ENCODE results near the gene NIN. TPM values are rescaled to one million over a fixed set of nuclear protein-coding genes. Genes with fewer than 3 reads are reported as not detected.

Gene NIN
- total RNA-seq, 4 donors from 2014 or later, result 30.2 to 43.1 (median 38.6) TPM

DNA sequence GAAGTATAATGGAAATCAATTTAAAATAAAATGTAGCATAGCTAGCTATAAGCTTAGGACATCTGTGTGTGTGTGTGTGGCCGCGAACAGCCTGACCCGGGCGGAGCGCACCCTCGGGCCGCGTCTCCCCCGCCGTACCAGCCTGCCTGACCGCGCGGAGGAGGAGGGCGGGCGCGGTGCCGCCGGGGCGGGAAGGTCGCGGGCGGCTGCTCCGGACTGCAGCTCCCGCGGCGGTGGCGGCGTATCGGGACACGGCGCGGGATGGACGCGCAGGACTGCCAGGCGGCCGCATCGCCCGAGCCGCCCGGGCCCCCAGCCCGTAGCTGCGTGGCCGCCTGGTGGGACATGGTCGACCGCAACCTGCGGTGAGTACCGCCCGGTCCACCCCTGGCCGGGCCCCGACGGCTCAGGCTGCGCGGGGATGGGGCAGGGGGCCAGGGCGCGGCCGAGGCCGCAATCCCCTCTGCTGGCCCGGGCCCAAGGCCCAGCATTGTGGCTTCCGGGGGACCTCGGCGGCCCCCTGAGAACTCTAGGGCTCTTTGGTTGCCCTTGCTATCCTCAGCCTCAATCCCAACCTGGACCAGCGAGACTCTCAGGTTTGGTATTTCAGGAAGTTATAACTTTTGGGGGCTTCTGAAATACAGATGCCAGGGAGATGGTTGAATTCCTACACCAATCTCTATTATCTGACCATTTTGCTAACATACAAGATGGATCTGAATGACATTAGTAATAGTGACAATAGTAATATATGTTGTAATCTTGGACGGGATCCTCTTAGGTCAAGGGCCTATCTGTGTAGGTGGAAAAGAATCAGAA is 41.2 kb upstream of the NIN start, which contains the start of gene ABHD12B:
Gene ABHD12B, plus strand, starts transcription at position 140 of the 819 bp plus-strand sequence. Its CDS starts 122 bp downstream, at position 262.
- WGBS, 2 donors (ENCODE audit: low coverage in 1 of 2), result 33 to 86% methylated on average over 1 to 3 of the region's 63 CpGs
- no peak for ATAC-seq

DNA sequence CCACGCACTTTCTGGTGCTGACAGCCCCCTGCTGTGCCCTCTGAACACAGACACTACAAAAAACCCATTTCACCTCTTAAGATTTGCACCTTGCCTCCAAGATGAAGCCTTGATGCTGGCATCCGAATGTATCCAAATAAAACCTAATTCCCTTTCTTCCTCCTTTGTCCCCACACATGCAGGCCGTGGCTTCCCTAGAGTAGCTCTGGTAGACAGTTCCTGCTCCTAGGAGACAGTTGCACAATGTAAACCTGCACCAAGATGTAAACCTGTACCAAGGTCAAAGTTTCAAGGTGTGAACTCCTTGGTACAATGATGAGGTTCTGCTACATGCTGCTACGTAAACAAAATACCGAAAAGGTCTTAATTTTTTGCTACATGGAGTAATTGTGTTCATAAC is 40.3 kb upstream of the NIN start:
- 90 to 91% methylated on average over 4 of the region's 5 CpGs for WGBS, 2 donors (ENCODE audit: low coverage in 1 of 2)
- Histone ChIP-seq H3K27ac (no peak overlapping the region), H3K4me1 (peaks cover 0 to 10% (median 0%) of the 10 kb centered on the region in 3 donors), H3K36me3 (no peaks in the 10 kb centered on the region), H3K4me3 (no peak overlapping the region), H3K9me3 (no peaks in the 10 kb centered on the region), H3K27me3 (peaks cover 52% of the 10 kb centered on the region)
- ATAC-seq, result no peak
- TF ChIP-seq POLR2AphosphoS5 (IDR thresholded peaks at IDR 0.05) (no peak), POLR2A (IDR thresholded peaks at IDR 0.05) (no peak), EP300 (IDR thresholded peaks at IDR 0.05) (no peak)
- TF ChIP-seq, protein P1, sequence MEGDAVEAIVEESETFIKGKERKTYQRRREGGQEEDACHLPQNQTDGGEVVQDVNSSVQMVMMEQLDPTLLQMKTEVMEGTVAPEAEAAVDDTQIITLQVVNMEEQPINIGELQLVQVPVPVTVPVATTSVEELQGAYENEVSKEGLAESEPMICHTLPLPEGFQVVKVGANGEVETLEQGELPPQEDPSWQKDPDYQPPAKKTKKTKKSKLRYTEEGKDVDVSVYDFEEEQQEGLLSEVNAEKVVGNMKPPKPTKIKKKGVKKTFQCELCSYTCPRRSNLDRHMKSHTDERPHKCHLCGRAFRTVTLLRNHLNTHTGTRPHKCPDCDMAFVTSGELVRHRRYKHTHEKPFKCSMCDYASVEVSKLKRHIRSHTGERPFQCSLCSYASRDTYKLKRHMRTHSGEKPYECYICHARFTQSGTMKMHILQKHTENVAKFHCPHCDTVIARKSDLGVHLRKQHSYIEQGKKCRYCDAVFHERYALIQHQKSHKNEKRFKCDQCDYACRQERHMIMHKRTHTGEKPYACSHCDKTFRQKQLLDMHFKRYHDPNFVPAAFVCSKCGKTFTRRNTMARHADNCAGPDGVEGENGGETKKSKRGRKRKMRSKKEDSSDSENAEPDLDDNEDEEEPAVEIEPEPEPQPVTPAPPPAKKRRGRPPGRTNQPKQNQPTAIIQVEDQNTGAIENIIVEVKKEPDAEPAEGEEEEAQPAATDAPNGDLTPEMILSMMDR (IDR thresholded peaks at IDR 0.05), result no peak

More for the DNA sequence above, 41.2 kb upstream of the NIN start, which contains the start of gene ABHD12B:
- TF ChIP-seq POLR2A (IDR thresholded peaks at IDR 0.05), result no peak
- TF ChIP-seq, protein P1 (IDR thresholded peaks at IDR 0.05), result no peak
- no peak for TF ChIP-seq EP300 (IDR thresholded peaks at IDR 0.05)
- no peak for TF ChIP-seq POLR2AphosphoS5 (IDR thresholded peaks at IDR 0.05)
- H3K9me3 ChIP-seq, result no peaks in the 10 kb centered on the region
- H3K4me1 ChIP-seq, result peaks cover 0 to 10% (median 0%) of the 10 kb centered on the region in 3 donors
- H3K4me3 ChIP-seq, result peak within 1 kb of the TSS in 1 of 2 donors; percentile 35
- peaks cover 56% of the 10 kb centered on the region for H3K27me3 ChIP-seq
- H3K36me3 ChIP-seq, result no peaks in the 10 kb centered on the region
- H3K27ac ChIP-seq, result no peak within 1 kb of the TSS

DNA sequence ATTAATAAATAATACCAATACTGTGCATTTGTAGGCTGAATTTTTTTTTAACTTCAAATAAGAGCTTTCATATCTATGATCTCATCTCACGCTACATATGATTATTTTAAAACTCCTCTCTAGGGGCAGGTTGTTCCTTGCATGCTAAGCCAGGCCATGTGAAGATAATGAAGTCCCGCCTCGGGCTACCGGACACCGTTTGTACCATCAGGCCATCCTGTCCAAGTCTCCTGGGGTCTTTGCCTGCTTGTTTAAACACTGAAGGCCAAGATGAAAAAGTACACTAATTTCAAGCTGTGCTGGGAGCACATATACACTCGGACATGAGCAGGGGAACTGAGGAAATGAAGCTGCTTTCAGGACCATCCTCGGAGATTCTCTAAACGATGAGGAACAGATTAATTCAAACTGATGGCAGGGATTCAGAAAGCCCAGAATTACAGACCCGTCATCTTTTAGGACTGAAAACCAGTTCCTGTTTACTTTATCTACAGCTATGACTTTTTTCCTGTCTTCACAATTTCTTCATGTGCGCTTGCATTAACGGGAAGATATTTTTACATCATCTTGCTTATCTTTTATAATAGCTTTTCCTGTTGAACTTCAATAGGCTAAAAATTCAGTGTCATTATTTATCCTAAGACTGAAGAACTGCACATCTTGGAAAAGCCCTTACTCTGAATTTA is 34.6 kb upstream of the NIN start:
- no peak for ATAC-seq
- Histone ChIP-seq H3K27me3 (peaks cover 15% of the 10 kb centered on the region), H3K4me3 (no peak overlapping the region), H3K9me3 (no peaks in the 10 kb centered on the region), H3K27ac (no peak overlapping the region), H3K36me3 (no peaks in the 10 kb centered on the region), H3K4me1 (no peaks in the 10 kb centered on the region)
- whole genome bisulfite sequencing, 2 donors (ENCODE audit: low coverage in 1 of 2), result 36 to 83% methylated on average over 1 to 7 of the region's 11 CpGs
- no peak for TF ChIP-seq EP300 (IDR thresholded peaks at IDR 0.05)
- no peak for TF ChIP-seq POLR2A (IDR thresholded peaks at IDR 0.05)
- TF ChIP-seq, protein P1 (IDR thresholded peaks at IDR 0.05), result no peak
- TF ChIP-seq POLR2AphosphoS5 (IDR thresholded peaks at IDR 0.05), result no peak

DNA sequence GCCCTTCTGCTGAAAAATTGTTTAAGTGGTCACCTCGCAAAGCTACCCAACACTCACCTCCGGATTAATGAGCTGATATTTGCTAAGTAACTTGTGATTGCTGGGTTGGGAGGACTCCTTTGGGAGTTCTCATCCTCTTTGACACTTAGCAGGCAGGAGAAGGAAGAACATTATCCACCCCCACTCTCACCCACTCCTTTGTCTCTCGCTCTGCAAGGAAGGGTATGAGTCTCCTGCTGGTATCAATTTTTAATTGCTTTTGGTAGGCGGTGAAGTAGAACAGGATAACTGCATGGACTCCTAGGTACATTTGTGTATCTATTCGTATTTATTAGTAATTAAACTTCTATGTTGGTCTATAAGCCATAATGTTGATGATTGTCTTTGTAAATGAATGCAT is 34.0 kb upstream of the NIN start:
- Histone ChIP-seq H3K27ac (no peak overlapping the region), H3K4me3 (no peak overlapping the region), H3K4me1 (peaks cover 0 to 5% (median 0%) of the 10 kb centered on the region in 3 donors), H3K9me3 (no peaks in the 10 kb centered on the region), H3K36me3 (no peaks in the 10 kb centered on the region), H3K27me3 (peaks cover 10% of the 10 kb centered on the region)
- ATAC-seq, result no peak
- WGBS, 2 donors (ENCODE audit: low coverage in 1 of 2), result 92 to 93% methylated on average over 3 to 5 of the region's 5 CpGs
- TF ChIP-seq, protein P1 (IDR thresholded peaks at IDR 0.05), result no peak
- TF ChIP-seq POLR2AphosphoS5 (IDR thresholded peaks at IDR 0.05) (no peak), POLR2A (IDR thresholded peaks at IDR 0.05) (no peak), EP300 (IDR thresholded peaks at IDR 0.05) (no peak)
